IMR-90 (cell line): Measurements from ENCODE around the gene C19orf53. TPM values are rescaled to one million over a fixed set of nuclear protein-coding genes. Genes with fewer than 3 reads are reported as not detected.

Source experiments
- ATAC-seq: fragments of 200-7000 bp; cut with Tn5 transposase; 2 replicates; pipeline ENCODE4 v1.9.1; 2020; ENCODE audit warnings: low read depth, mild to moderate bottlenecking, moderate library complexity
- BruUV-seq: library from RNA; stranded (reverse); fragments of 400-500 nt; replicated peaks from 2 replicates; lab custom pipeline; 2021; lab: Mats Ljungman, UMichigan
- CTCF ChIA-PET: fragments of 300-600 bp; formaldehyde crosslinking; extraction: SDS; loops from one replicate; lab custom pipeline; 2021; ENCODE audit warnings: antibody characterized with exemption; lab: Yijun Ruan, JAX
- POLR2A ChIA-PET: fragments of 300-600 bp; sonication (Branson Sonifier 250); formaldehyde crosslinking; loops from one replicate; lab custom pipeline; 2022; ENCODE audit warnings: antibody characterized with exemption; ENCODE audit not compliant: unreplicated experiment; lab: Charles Lee
- DNase-seq: peaks from one replicate; pipeline ENCODE4 v3.0.0; 2013
- H2AFZ ChIP-seq: replicated peaks from 2 replicates; pipeline ENCODE3; 2013; ENCODE audit warnings: low read length, mild to moderate bottlenecking; ENCODE audit not compliant: poor library complexity
- H2AK5ac ChIP-seq: 2 replicates; pipeline ENCODE4 v1.6.1; 2013; ENCODE audit warnings: low read depth, low read length, inconsistent platforms
- H2AK9ac ChIP-seq: replicated peaks from 2 replicates; pipeline ENCODE3; 2013; ENCODE audit warnings: mild to moderate bottlenecking, low read depth, low read length, moderate library complexity; ENCODE audit not compliant: poor library complexity
- H2BK120ac ChIP-seq: 2 replicates; pipeline ENCODE4 v1.6.1; 2013; ENCODE audit warnings: low read depth, low read length, inconsistent platforms
- H2BK15ac ChIP-seq: 3 replicates; pipeline ENCODE4 v1.6.1; 2013; ENCODE audit warnings: low read depth, low read length, inconsistent platforms
- H2BK20ac ChIP-seq: 2 replicates; pipeline ENCODE4 v1.6.1; 2013; ENCODE audit warnings: low read depth, mild to moderate bottlenecking, inconsistent platforms, low read length, moderate library complexity
- H2BK5ac ChIP-seq: 2 replicates; pipeline ENCODE4 v1.6.1; 2013; ENCODE audit warnings: mild to moderate bottlenecking, low read depth, low read length, inconsistent platforms; ENCODE audit not compliant: poor library complexity, severe bottlenecking
- H3K14ac ChIP-seq: replicated peaks from 2 replicates; pipeline ENCODE4 v1.6.1; 2013; ENCODE audit warnings: low read depth, low read length, inconsistent platforms
- H3K18ac ChIP-seq: 2 replicates; pipeline ENCODE4 v1.6.1; 2013; ENCODE audit warnings: low read depth, low read length, control low read depth
- H3K23ac ChIP-seq: 2 replicates; pipeline ENCODE4 v1.6.1; 2013; ENCODE audit warnings: low read depth, low read length, inconsistent platforms
- H3K27ac ChIP-seq: 2 replicates; pipeline ENCODE4 v1.5.1; 2013; ENCODE audit warnings: mild to moderate bottlenecking, control low read depth, low read length; ENCODE audit not compliant: insufficient read depth
- H3K27me3 ChIP-seq: 2 replicates; pipeline ENCODE4 v1.6.1; 2013; ENCODE audit warnings: low read length; ENCODE audit not compliant: control insufficient read depth, insufficient read depth
- H3K36me3 ChIP-seq: 2 replicates; pipeline ENCODE4 v1.6.1; 2013; ENCODE audit warnings: low read length, mixed read lengths; ENCODE audit not compliant: control insufficient read depth, insufficient read depth
- H3K4ac ChIP-seq: 2 replicates; pipeline ENCODE4 v1.6.1; 2013; ENCODE audit warnings: low read depth, low read length, inconsistent platforms
- H3K4me1 ChIP-seq: 2 replicates; pipeline ENCODE4 v1.6.1; 2013; ENCODE audit warnings: low read length, mixed read lengths; ENCODE audit not compliant: control insufficient read depth, insufficient read depth
- H3K4me2 ChIP-seq: 2 replicates; pipeline ENCODE4 v1.6.1; 2013; ENCODE audit warnings: low read depth, mild to moderate bottlenecking, control low read depth, low read length, moderate library complexity
- H3K4me3 ChIP-seq: 2 replicates; pipeline ENCODE4 v1.5.1; 2013; ENCODE audit warnings: low read depth, mild to moderate bottlenecking, control low read depth, low read length, moderate library complexity; ENCODE audit not compliant: insufficient read depth
- H3K56ac ChIP-seq: 2 replicates; pipeline ENCODE4 v1.6.1; 2013; ENCODE audit warnings: low read length, inconsistent platforms; ENCODE audit not compliant: insufficient read depth; ENCODE audit errors: extremely low read depth
- H3K79me1 ChIP-seq, 2 experiments: 2 replicates each; pipeline ENCODE4 v1.6.1; 2013; ENCODE audit warnings: low read length in 2 of 2, inconsistent platforms in 1 of 2, low read depth in 1 of 2
- H3K9ac ChIP-seq: 2 replicates; pipeline ENCODE4 v1.6.1; 2013; ENCODE audit warnings: low read depth, low read length, control low read depth
- H3K9me1 ChIP-seq: 2 replicates; pipeline ENCODE4 v1.6.1; 2013; ENCODE audit warnings: low read length, inconsistent platforms; ENCODE audit not compliant: insufficient read depth
- H3K9me3 ChIP-seq: 2 replicates; pipeline ENCODE4 v1.6.1; 2013; ENCODE audit warnings: low read length; ENCODE audit not compliant: control insufficient read depth, insufficient read depth
- H4K20me1 ChIP-seq: 2 replicates; pipeline ENCODE4 v1.6.1; 2013; ENCODE audit warnings: low read length, inconsistent platforms; ENCODE audit not compliant: insufficient read depth
- H4K5ac ChIP-seq: 2 replicates; pipeline ENCODE4 v1.6.1; 2013; ENCODE audit warnings: mild to moderate bottlenecking, low read depth, low read length, control low read depth
- H4K8ac ChIP-seq, 2 experiments: 2 replicates each; pipeline ENCODE4 v1.6.1; 2013; ENCODE audit warnings: low read depth in 2 of 2, low read length in 2 of 2, control low read depth in 1 of 2, inconsistent platforms in 1 of 2
- H4K91ac ChIP-seq: 2 replicates; pipeline ENCODE4 v1.6.1; 2013; ENCODE audit warnings: low read depth, low read length, inconsistent platforms; ENCODE audit not compliant: insufficient read depth
- BHLHE40 ChIP-seq: fragments of 150-350 bp; IDR thresholded peaks from 2 replicates; pipeline ENCODE4 v1.6.1; 2016; ENCODE audit warnings: mild to moderate bottlenecking, low read depth, low read length
- CHD1 ChIP-seq: IDR thresholded peaks from 2 replicates; pipeline ENCODE4 v1.6.1; 2012; ENCODE audit warnings: low read depth, low read length, improper control_type of control experiment
- FOS ChIP-seq: fragments of 150-350 bp; IDR thresholded peaks from 2 replicates; pipeline ENCODE4 v1.6.1; 2016; ENCODE audit warnings: low read depth, low read length
- MAFK ChIP-seq: IDR thresholded peaks from 2 replicates; pipeline ENCODE4 v1.6.1; 2012; ENCODE audit warnings: low read depth, low read length, improper control_type of control experiment
- MAZ ChIP-seq: IDR thresholded peaks from 2 replicates; pipeline ENCODE4 v1.6.1; 2012; ENCODE audit warnings: low read depth, mild to moderate bottlenecking, low read length, improper control_type of control experiment, moderate library complexity, borderline replicate concordance
- POLR2A ChIP-seq: IDR thresholded peaks from 2 replicates; pipeline ENCODE4 v1.6.1; 2012; ENCODE audit warnings: mild to moderate bottlenecking, low read depth, low read length
- RAD21 ChIP-seq: IDR thresholded peaks from 2 replicates; pipeline ENCODE4 v1.6.1; 2012; ENCODE audit warnings: low read length, improper control_type of control experiment
- RCOR1 ChIP-seq: IDR thresholded peaks from 2 replicates; pipeline ENCODE4 v1.6.1; 2012; ENCODE audit warnings: mild to moderate bottlenecking, low read length, improper control_type of control experiment; ENCODE audit not compliant: insufficient replicate concordance
- RFX5 ChIP-seq: IDR thresholded peaks from 2 replicates; pipeline ENCODE4 v1.8.0; 2012; ENCODE audit warnings: low read depth, mild to moderate bottlenecking, low read length, moderate library complexity
- SMC3 ChIP-seq: fragments of 150-350 bp; IDR thresholded peaks from 2 replicates; pipeline ENCODE4 v1.6.1; 2016; ENCODE audit warnings: low read depth, mild to moderate bottlenecking, antibody characterized with exemption, low read length, moderate library complexity
- WGBS, 2 experiments: methylation state at CpG; one replicate each; pipeline versions ENCODE4 v1.1.5 to v1.1.7; 2013; ENCODE audit warnings: missing lambda C conversion rate in 2 of 2; ENCODE audit not compliant: insufficient read length in 1 of 2; ENCODE audit errors: extremely low coverage in 2 of 2; 5-methylcytosine and 5-hydroxymethylcytosine counted together
- dilution Hi-C: fragments of 300-500 bp; cut with HindIII; formaldehyde crosslinking; loops from one replicate; pipeline ENCODE4 v1.14.3; 2018; ENCODE audit warnings: low sequenced_read_pairs; ENCODE audit not compliant: unreplicated experiment
- in situ Hi-C: fragments of 300-500 bp; cut with MboI; formaldehyde crosslinking; loops from 3 replicates; pipeline ENCODE4 v1.14.3; 2019; ENCODE audit warnings: low sequenced_read_pairs, inconsistent platforms, mixed read lengths
- intact Hi-C: fragments of 100-400 bp; cut with micrococcal nuclease; formaldehyde crosslinking; loops from 2 replicates; pipeline ENCODE4 v1.10.0; 2022
- polyA plus RNA-seq, 3 experiments: library from polyadenylated mRNA; depleted of rRNA; stranded (reverse); fragments of >200 nt; gene quantifications; 2 replicates each; pipeline ENCODE4 v1.2.3, GENCODE V29; 2012; ENCODE audit warnings: low replicate concordance in 1 of 3
- total RNA-seq: library from RNA; depleted of rRNA; stranded (reverse); fragments of >200 nt; gene quantifications from 2 replicates; pipeline ENCODE4 v1.2.3, GENCODE V29; 2012
- TF ChIP-seq, protein P1 (sequence below): conservative IDR thresholded peaks from 2 replicates; pipeline ENCODE4 v1.5.1; 2012; ENCODE audit warnings: mild to moderate bottlenecking, low read depth, low read length, improper control_type of control experiment
- TF ChIP-seq, protein P2 (sequence below): fragments of 150-350 bp; IDR thresholded peaks from 2 replicates; pipeline ENCODE4 v1.6.1; 2017; ENCODE audit warnings: mild to moderate bottlenecking, antibody characterized with exemption, low read length, low read depth
- TF ChIP-seq, protein P3 (sequence below): fragments of 150-350 bp; IDR thresholded peaks from 2 replicates; pipeline ENCODE4 v1.6.1; 2016; ENCODE audit warnings: low read depth, mild to moderate bottlenecking, low read length, moderate library complexity, borderline replicate concordance

C19orf53 gene
- total and polyA plus RNA-seq, 2 of the 4 experiments (the other 2 are of a cell fraction), result 61.3 to 290 TPM

DNA sequence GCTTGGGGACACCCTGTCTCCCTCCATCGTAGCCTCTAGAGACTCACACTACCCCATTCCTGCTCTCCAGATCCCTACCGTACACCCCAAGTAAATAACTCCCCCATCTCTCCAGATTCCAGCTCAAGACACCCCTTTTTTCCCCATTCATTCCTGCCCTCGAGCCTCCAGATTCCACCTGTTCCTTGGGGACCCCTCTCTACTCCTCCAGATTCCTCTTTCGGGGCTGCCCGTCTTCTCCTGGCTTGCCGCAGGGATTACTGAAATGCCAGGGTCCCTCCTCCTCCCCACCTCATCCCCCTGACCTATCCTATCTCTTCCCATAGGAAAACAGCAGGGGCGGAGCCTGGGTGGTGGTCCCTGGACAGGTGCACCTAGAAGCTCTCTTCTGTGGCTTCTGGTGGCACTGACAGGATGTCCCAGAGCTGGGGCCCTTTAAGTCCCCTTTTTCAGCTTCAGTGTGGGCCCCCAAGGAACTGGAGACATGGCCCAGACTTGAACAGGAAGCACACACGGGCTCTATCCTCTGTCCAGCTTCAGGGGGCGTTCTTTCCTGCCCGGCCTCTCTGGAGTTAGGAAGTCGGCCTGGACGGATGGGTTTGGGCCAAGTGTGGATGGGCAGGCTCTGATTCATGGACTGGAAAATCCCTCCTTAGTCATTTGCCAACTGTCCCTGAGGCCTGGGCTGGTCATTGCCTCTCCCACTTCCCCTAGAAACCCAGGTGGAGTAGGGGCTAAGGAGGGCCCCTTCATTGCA is 22.2 kb downstream of the C19orf53 start:
- H3K36me3 ChIP-seq, result peaks cover 10% of the 10 kb centered on the region
- dilution Hi-C loops, result no loop called here
- peak overlapping the region; percentile 86 for H4K91ac ChIP-seq
- BruUV-seq, result TSS peak; percentile 31
- peak overlapping the region; percentile 86 for H3K23ac ChIP-seq
- peak overlapping the region; percentile 95 for H2BK5ac ChIP-seq
- peak overlapping the region; percentile 93 for H3K56ac ChIP-seq
- peak overlapping the region; percentile 95 for H2AK5ac ChIP-seq
- H4K5ac ChIP-seq, result peak overlapping the region; percentile 37
- peak overlapping the region; percentile 86 for H3K4me3 ChIP-seq
- H2BK20ac ChIP-seq, result peak overlapping the region; percentile 88
- H4K20me1 ChIP-seq, result peaks cover 4% of the 10 kb centered on the region; the same call in 1 of the 2 replicates
- H2AFZ ChIP-seq, result peak overlapping the region; percentile 60
- ATAC-seq (peak; percentile 34), DNase-seq (peak; percentile 98)
- no peaks in the 10 kb centered on the region for H3K27me3 ChIP-seq
- H3K4me2 ChIP-seq, result peak overlapping the region; percentile 81
- H3K9me3 ChIP-seq, result no peaks in the 10 kb centered on the region
- H3K9me1 ChIP-seq, result peaks cover 15% of the 10 kb centered on the region
- peak overlapping the region; percentile 39 to 79 for H4K8ac ChIP-seq
- POLR2A ChIA-PET, result no interaction called here
- CTCF ChIA-PET, result interaction anchor here (0.5 to 1.7 kb wide), 5 partner anchors 12 to 520 kb away, joined by 3 to 5 read pairs (median 4); no protein-coding TSS in a partner anchor
- intact Hi-C loops, result loop anchor here (5.0 kb wide), 1 partner anchor 41 kb away; no protein-coding TSS in a partner anchor
- H2AK9ac ChIP-seq, result peak overlapping the region; percentile 96
- H3K4me1 ChIP-seq, result peaks cover 7% of the 10 kb centered on the region
- peak overlapping the region; percentile 91; the same call in 1 of the 3 replicates for H2BK15ac ChIP-seq
- H3K14ac ChIP-seq, result peak overlapping the region; percentile 84
- peak overlapping the region; percentile 88 for H3K27ac ChIP-seq
- H3K9ac ChIP-seq, result peak overlapping the region; percentile 91
- H3K4ac ChIP-seq, result peak overlapping the region; percentile 92
- in situ Hi-C loops, result no loop called here
- peak overlapping the region; percentile 58 for H3K18ac ChIP-seq
- WGBS, 2 experiments, result 10% methylated on average over 3 of the region's 12 CpGs; no CpG with 5 or more reads in 1 of the 2 experiments
- peak overlapping the region; percentile 92 for H2BK120ac ChIP-seq
- H3K79me1 ChIP-seq, result peaks cover 14 to 49% of the 10 kb centered on the region in 2 experiments
- peak; percentile 56; the same call in 1 of the 2 replicates for TF ChIP-seq CHD1
- TF ChIP-seq RAD21, result peak; percentile 39
- TF ChIP-seq RCOR1, result peak; percentile 57
- TF ChIP-seq SMC3, result peak; percentile 9; the same call in 1 of the 2 replicates
- peak; percentile 60; the same call in 1 of the 2 replicates for TF ChIP-seq MAZ
- TF ChIP-seq, protein P1, sequence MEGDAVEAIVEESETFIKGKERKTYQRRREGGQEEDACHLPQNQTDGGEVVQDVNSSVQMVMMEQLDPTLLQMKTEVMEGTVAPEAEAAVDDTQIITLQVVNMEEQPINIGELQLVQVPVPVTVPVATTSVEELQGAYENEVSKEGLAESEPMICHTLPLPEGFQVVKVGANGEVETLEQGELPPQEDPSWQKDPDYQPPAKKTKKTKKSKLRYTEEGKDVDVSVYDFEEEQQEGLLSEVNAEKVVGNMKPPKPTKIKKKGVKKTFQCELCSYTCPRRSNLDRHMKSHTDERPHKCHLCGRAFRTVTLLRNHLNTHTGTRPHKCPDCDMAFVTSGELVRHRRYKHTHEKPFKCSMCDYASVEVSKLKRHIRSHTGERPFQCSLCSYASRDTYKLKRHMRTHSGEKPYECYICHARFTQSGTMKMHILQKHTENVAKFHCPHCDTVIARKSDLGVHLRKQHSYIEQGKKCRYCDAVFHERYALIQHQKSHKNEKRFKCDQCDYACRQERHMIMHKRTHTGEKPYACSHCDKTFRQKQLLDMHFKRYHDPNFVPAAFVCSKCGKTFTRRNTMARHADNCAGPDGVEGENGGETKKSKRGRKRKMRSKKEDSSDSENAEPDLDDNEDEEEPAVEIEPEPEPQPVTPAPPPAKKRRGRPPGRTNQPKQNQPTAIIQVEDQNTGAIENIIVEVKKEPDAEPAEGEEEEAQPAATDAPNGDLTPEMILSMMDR, result peak; percentile 49
- peak; percentile 83 for TF ChIP-seq POLR2A
- TF ChIP-seq RFX5, result no peak
- no peak for TF ChIP-seq BHLHE40
- TF ChIP-seq, protein P2, sequence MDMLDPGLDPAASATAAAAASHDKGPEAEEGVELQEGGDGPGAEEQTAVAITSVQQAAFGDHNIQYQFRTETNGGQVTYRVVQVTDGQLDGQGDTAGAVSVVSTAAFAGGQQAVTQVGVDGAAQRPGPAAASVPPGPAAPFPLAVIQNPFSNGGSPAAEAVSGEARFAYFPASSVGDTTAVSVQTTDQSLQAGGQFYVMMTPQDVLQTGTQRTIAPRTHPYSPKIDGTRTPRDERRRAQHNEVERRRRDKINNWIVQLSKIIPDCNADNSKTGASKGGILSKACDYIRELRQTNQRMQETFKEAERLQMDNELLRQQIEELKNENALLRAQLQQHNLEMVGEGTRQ, result no peak
- TF ChIP-seq FOS, result peak; percentile 66; the same call in 1 of the 2 replicates
- TF ChIP-seq, protein P3, sequence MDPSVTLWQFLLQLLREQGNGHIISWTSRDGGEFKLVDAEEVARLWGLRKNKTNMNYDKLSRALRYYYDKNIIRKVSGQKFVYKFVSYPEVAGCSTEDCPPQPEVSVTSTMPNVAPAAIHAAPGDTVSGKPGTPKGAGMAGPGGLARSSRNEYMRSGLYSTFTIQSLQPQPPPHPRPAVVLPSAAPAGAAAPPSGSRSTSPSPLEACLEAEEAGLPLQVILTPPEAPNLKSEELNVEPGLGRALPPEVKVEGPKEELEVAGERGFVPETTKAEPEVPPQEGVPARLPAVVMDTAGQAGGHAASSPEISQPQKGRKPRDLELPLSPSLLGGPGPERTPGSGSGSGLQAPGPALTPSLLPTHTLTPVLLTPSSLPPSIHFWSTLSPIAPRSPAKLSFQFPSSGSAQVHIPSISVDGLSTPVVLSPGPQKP, result no peak
- TF ChIP-seq MAFK, result no peak
